Measurements from ENCODE around the gene NPLOC4. TPM values are rescaled to one million over a fixed set of nuclear protein-coding genes. Genes with fewer than 3 reads are reported as not detected.
A peak's percentile ranks its signal among the peaks of the same experiment; 100 is the strongest.

The NPLOC4 gene
- total and polyA plus RNA-seq, 9 of the 15 experiments (the other 6 are each of a cell fraction or from before 2014, with no cell fraction given): 1.5 to 116 (median 64.5) TPM

DNA sequence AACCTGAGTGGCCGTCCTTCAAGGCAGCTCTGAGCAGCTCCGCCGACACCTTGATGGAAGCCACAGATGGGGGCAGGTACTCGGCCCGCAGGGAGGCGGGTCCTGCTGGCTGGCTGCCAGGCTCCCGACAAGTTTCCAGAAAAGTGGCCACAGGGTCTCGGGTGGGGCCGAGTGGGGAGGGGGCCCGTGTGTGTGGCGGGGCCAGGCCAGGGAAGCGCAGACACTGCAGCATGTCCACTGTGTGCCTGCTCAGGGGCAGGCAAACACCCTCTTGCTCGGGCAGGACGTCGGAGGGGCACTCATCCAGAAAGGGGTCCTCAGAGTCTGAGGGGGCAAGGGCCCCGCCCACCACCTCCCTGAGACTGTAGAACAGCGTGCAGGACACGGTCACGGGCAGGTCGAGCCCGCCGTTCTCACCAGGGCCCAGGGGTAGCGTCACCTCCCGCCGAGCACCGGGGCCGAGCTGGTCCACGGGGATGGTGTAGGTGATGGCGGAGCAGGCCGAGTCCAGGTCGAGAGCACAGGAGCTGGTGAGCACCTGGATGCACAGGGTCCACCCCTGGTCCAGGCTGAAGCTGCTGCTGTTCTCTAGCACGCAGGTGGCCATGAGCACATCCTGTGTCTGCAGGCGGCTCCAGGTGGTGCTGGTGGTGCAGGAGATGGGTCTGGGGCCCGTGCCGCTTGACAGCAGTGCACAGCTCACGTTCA, 89.9 kb downstream of the NPLOC4 start (continued):
- TF ChIP-seq POLR2H (tag; IDR thresholded peaks at IDR 0.05; ENCODE audit: low read depth) (no peak), RBFOX2 (IDR thresholded peaks at IDR 0.05; ENCODE audit: low read depth, low read length) (peak; percentile 49), CTCF (IDR thresholded peaks at IDR 0.05 in 2 of 3, conservative IDR thresholded peaks at IDR 0.05 in 1 of 3; ENCODE audit: insufficient read depth in 2 of 3, low read depth in 1 of 3, low read length in 3 of 3) (no peak), E2F1 (CRISPR knock-in tag; IDR thresholded peaks at IDR 0.05) (no peak)

DNA sequence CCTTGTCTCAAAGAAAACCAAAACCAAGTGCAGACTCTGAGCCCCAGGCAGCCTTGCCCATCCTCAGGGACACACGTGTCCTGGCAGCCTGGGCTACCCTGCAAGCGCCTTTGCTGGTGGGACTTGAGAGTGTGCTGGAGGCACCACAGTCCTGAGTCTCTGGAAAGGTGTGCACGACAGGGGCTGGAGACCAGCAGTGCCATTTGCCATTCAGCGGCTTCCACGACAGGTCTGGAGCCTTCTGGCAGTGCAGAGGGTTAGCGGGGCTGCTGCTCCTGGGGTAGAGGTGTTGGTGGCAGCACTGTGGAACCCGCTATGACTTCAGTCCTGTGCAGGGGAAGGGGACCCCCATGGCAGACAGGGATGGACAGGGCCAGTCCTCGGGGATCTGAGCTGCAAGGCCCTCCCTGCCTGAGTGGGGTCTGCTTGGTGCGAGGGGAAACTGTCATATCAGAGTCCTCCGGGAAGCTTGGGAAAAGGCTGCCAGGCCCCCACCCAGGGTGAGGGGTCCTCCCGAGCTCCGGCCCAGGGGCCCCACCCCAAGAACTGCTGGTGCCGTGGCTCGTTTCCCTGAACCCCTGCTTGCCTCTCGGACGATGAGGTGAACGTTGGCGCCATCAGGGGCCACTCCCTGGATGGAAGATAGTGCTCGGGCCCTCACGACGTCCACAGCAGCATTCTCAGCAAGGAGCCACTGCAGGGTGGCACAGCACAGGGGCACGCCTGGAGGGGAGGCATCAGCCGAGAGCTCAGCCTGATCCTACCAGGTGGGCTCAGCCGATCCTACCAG, 91.6 kb downstream of the NPLOC4 start:
- no peaks in the 10 kb centered on the region for H3K27me3 ChIP-seq (ENCODE audit: control insufficient read depth in 2 of 2, insufficient read depth in 2 of 2, low read length in 2 of 2)
- FAIRE-seq (no peak), ATAC-seq (no peak), DNase-seq (ENCODE audit: extremely low read depth in 1 of 4, low spot score in 3 of 4) (no peak)
- H3K36me3 ChIP-seq (ENCODE audit: control insufficient read depth, insufficient read depth, low read length): peaks cover 83% of the 10 kb centered on the region
- H3K9ac ChIP-seq (ENCODE audit: insufficient read depth in 1 of 2, low read depth in 2 of 2, low read length in 2 of 2): peak overlapping the region in 1 of 2 experiments; percentile 50; a peak in 1 of 4 replicates
- peaks cover 15% of the 10 kb centered on the region for H3K79me2 ChIP-seq (ENCODE audit: control insufficient read depth, insufficient read depth, low read length)
- ChIA-PET POLR2A (interaction anchor here (1.9 kb wide), 1 partner anchor 12 kb away, joined by 6 read pairs; no protein-coding TSS in a partner anchor), CTCF (ENCODE audit: low intra/inter-chr PET ratio) (no interaction called here)
- intact Hi-C loops (cut with micrococcal nuclease): no loop called here
- no peak for TF ChIP-seq SMARCE1 (IDR thresholded peaks at IDR 0.05)
- TF ChIP-seq POLR2AphosphoS2 (IDR thresholded peaks at IDR 0.05; ENCODE audit: low read length): no peak
- TF ChIP-seq ZNF282 (CRISPR knock-in tag; IDR thresholded peaks at IDR 0.05): no peak
- peak; percentile 36; the same call in 1 of the 2 replicates for TF ChIP-seq RBFOX2 (IDR thresholded peaks at IDR 0.05; ENCODE audit: low read depth, low read length)
- no peak for TF ChIP-seq PHF20 (IDR thresholded peaks at IDR 0.05; ENCODE audit: partially characterized antibody)
- TF ChIP-seq POLR2G (IDR thresholded peaks at IDR 0.05; ENCODE audit: low read depth, low read length): peak; percentile 32; the same call in 1 of the 2 replicates
- TF ChIP-seq TEAD1 (CRISPR knock-in tag; IDR thresholded peaks at IDR 0.05): no peak
- TF ChIP-seq, protein P1, sequence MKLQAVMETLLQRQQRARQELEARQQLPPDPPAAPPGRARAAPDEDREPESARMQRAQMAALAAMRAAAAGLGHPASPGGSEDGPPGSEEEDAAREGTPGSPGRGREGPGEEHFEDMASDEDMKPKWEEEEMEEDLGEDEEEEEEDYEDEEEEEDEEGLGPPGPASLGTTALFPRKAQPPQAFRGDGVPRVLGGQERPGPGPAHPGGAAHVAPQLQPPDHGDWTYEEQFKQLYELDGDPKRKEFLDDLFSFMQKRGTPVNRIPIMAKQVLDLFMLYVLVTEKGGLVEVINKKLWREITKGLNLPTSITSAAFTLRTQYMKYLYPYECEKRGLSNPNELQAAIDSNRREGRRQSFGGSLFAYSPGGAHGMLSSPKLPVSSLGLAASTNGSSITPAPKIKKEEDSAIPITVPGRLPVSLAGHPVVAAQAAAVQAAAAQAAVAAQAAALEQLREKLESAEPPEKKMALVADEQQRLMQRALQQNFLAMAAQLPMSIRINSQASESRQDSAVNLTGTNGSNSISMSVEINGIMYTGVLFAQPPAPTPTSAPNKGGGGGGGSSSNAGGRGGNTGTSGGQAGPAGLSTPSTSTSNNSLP (IDR thresholded peaks at IDR 0.05; ENCODE audit: borderline replicate concordance, low read depth, low read length): no peak
- H3K27ac ChIP-seq (ENCODE audit: extremely low read depth, low read depth, low read length): no peak overlapping the region
- H3K9me3 ChIP-seq (replicated peaks; ENCODE audit: control insufficient read depth, insufficient read depth, low read depth, low read length): no peaks in the 10 kb centered on the region
- no peak overlapping the region for H3K4me3 ChIP-seq
- no peaks in the 10 kb centered on the region for H4K20me1 ChIP-seq (replicated peaks; ENCODE audit: control insufficient read depth, insufficient read depth, low read length)
- no TSS peak for BruUV-seq (replicated peaks)
- no peak overlapping the region for H2AFZ ChIP-seq (ENCODE audit: low read depth, low read length)
- H3K4me1 ChIP-seq (replicated peaks in 1 of 2; ENCODE audit: control insufficient read depth in 2 of 2, insufficient read depth in 2 of 2, low read length in 2 of 2): peaks cover 0 to 33% of the 10 kb centered on the region in 2 experiments; a peak in 3 of 5 replicates
- 86% methylated on average over 24 of the region's 24 CpGs for WGBS (ENCODE audit: insufficient coverage, low coverage, missing lambda C conversion rate)
- no peaks in the 10 kb centered on the region for H3K9me1 ChIP-seq (ENCODE audit: control insufficient read depth, insufficient read depth, low read length)
- H3K4me2 ChIP-seq (ENCODE audit: insufficient read depth, low read length): no peak overlapping the region
- in situ Hi-C loops (cut with MboI): no loop called here

Measured in K562 (cell line).